Natural killer cell treated with Interleukin-12 subunit alpha and Interleukin-12 subunit beta and Interleukin-15 and Interleukin-18, amount 100 ng/mL, for 72 hours (primary cell): ENCODE data around the gene GALE. TPM values are rescaled to one million over a fixed set of nuclear protein-coding genes. Genes with fewer than 3 reads are reported as not detected.
"Not testable (repeated sequence)": the region's sequence is repeated elsewhere in the genome, so short reads cannot be mapped to it uniquely, and the experiment has no call there.

ENCODE experiments used
- ATAC-seq, 2 donors: fragments of 150-1000 bp; cut with Tn5 transposase in 1 of 2; sonication (Bioruptor Pico), chemical (Tn5 transposase) in 1 of 2; 2 replicates each; pipeline ENCODE4 v1.10.0; 2021
- DNase-seq: peaks from one replicate; pipeline ENCODE4 v3.0.0; 2022; ENCODE audit warnings: low spot score
- H3K27ac Mint-ChIP-seq, 2 donors: 1 replicate in 1 of 2; 2 replicates in 1 of 2; pipeline ENCODE4 v1.8.0; 2022; ENCODE audit warnings: mixed read lengths in 2 of 2, mild to moderate bottlenecking in 1 of 2, moderate library complexity in 1 of 2
- H3K27me3 Mint-ChIP-seq, 2 donors: 1 replicate in 1 of 2; 2 replicates in 1 of 2; pipeline ENCODE4 v1.8.0; 2022; ENCODE audit warnings: mixed read lengths in 2 of 2
- H3K36me3 Mint-ChIP-seq: one replicate; pipeline ENCODE4 v1.8.0; 2022; ENCODE audit warnings: mixed read lengths
- H3K4me1 Mint-ChIP-seq, 2 donors: 1 replicate in 1 of 2; 2 replicates in 1 of 2; pipeline ENCODE4 v1.8.0; 2022; ENCODE audit warnings: low read depth in 2 of 2, mixed read lengths in 2 of 2, mild to moderate bottlenecking in 1 of 2
- H3K4me3 Mint-ChIP-seq: one replicate; pipeline ENCODE4 v1.8.0; 2022; ENCODE audit warnings: mixed read lengths
- H3K9me3 Mint-ChIP-seq: 2 replicates; pipeline ENCODE4 v1.8.0; 2022; ENCODE audit warnings: mixed read lengths
- total RNA-seq, 2 donors: library from RNA; stranded (reverse); gene quantifications; one replicate each; pipeline ENCODE4 v1.2.3, GENCODE V29; 2022

The GALE gene
- total RNA-seq, 2 donors from 2014 or later, result 54.3 to 68.1 TPM

DNA sequence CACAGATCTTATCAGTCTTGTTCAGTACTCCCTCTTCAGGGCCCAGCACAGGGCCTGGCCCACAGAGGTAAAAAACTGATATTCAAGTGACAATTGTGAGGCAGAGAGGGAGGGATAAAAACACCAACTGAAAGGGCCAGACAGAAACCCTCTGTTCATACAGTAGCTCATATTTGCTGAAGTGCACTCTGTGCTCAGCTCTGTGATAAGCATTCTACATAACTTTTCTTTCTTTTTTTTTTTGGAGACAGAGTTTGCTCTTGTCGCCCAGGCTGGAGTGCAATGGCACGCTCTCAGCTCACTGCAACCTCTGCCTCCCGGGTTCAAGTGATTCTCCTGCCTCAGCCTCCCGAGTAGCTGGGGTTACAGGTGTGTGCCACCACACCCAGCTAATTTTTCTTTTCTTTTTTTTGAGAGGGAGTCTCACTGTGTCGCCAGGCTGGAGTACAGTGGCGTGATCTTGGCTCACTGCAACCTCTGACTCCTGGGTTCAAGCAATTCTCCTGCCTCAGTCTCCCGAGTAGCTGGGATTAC lies 2.3 kb upstream of the GALE start:
- not testable (repeated sequence) for H3K4me3 Mint-ChIP-seq, DNase-seq, H3K9me3 Mint-ChIP-seq, H3K36me3 Mint-ChIP-seq, H3K27me3 Mint-ChIP-seq, ATAC-seq
- Mint-ChIP-seq H3K4me1 (peaks cover 9 to 11% of the 10 kb centered on the region in 2 donors), H3K27ac (peak overlapping the region in 1 of 2 donors; percentile 82)

DNA sequence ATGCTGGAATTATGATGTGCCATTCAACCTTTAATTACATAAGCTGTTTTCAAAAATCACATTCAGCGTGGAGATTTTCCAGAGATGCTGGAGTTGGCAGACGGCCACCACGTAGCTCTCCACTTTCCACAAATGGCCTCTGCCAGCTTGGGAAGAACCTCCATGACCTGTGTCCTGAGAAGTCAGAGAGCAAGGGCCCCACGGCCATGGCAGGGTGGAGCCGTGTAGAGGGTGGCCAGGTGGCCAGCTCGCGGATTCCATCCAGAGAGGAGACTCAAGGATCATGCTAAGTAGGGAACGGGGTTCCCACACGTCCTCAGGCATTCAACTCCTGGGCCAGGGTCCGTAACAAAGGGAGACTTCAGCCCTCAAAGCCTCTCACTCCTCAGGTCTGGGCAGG lies 1.3 kb upstream of the GALE start:
- Mint-ChIP-seq H3K9me3 (no peaks in the 10 kb centered on the region), H3K4me1 (peaks cover 9 to 11% of the 10 kb centered on the region in 2 donors), H3K27me3 (no peaks in the 10 kb centered on the region), H3K27ac (peak overlapping the region; percentile 27 to 85), H3K4me3 (peak overlapping the region; percentile 25), H3K36me3 (no peaks in the 10 kb centered on the region)
- DNase-seq, result no peak
- ATAC-seq, result no peak

DNA sequence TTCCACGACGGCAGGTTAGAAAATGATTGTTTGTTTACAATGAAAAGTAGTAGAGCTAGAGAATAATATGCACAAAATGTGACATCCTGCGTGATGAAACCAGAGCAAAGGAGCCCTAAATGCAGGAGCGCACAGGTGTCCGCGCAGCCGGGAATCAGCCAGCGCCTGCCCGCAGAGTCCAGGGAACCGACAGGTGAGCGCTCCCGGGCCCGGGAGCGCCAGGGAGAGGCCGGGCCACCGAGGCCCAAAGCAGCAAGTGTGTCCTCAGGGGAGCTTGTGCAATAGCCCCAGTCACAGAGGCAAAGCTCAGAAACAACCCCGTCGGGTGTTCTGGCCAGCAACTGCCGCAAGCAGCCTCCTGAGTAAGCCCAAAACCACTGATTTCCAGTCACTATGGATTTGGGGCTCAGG lies 789 bp upstream of the GALE start:
- no peaks in the 10 kb centered on the region for H3K36me3 Mint-ChIP-seq
- ATAC-seq, result no peak
- H3K9me3 Mint-ChIP-seq, result no peaks in the 10 kb centered on the region
- peak overlapping the region; percentile 85 to 93 for H3K27ac Mint-ChIP-seq
- DNase-seq, result no peak
- H3K4me1 Mint-ChIP-seq, result peaks cover 9 to 11% of the 10 kb centered on the region in 2 donors
- peak overlapping the region; percentile 95 for H3K4me3 Mint-ChIP-seq
- H3K27me3 Mint-ChIP-seq, result no peaks in the 10 kb centered on the region

DNA sequence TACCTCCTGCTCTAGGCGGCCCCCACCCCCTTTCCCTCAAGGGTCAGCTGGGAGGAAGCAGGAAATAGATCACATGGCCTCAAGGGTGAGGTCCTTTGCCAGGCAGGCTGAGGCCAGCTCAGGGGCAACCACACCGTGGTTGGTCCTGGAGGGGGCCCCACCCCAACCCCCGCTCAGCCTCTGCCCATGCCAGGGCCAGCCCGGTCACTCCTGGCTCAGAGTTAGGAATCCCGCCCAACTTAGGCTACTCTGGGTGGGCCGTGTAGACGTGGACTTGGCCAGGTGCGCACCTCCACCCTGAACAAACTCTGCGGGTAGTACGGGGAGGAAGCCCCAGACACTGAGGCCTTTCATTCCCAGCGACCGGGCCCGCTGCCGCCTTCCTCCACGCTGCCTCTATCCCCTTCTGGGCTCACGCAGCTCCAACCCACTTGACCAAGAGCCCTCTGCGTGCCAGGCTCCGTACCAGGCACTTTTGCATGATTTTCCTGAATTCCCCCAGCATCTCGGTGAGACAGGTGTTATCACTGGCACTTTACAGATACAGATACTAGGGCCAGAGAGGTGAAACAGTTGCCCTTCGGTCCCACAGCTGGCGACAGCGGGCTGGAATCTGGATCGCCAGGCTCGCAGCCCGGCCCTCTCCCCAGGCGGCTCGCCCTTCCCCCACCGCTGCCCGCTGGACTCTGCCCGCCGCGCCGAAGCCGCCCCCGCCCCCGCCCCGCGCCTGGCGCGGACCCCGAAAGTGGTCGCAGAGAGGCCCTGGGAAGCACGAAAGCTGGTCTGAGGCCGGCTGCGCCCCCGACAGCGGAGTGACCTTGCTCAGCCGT lies 769 bp downstream of the GALE start:
- Mint-ChIP-seq H3K36me3 (no peaks in the 10 kb centered on the region), H3K27me3 (no peaks in the 10 kb centered on the region), H3K27ac (peak overlapping the region; percentile 85 to 93), H3K4me1 (peaks cover 9 to 11% of the 10 kb centered on the region in 2 donors), H3K4me3 (peak overlapping the region; percentile 95), H3K9me3 (no peaks in the 10 kb centered on the region)
- ATAC-seq, result peak; percentile 60 to 62
- DNase-seq, result peak; percentile 85

DNA sequence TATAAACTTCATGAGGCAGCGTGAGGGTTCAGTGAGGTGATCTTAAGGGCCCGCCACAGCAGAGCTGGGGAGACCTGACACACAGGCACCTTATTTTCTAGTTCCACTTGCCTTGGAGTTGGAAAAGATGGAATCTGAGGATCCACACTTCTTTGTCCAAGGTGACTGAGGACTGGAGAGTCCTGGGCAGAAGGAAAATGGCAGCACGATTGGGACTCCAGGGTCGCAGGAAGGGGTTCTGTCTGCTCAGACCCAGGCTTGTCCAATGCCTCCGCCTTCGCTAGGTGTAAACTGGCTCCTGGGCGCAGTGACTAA lies 1.3 kb downstream of the GALE start:
- no peaks in the 10 kb centered on the region for H3K27me3 Mint-ChIP-seq
- no peak for ATAC-seq
- no peak for DNase-seq
- H3K36me3 Mint-ChIP-seq, result no peaks in the 10 kb centered on the region
- no peaks in the 10 kb centered on the region for H3K9me3 Mint-ChIP-seq
- H3K4me1 Mint-ChIP-seq, result peaks cover 9 to 11% of the 10 kb centered on the region in 2 donors
- peak overlapping the region; percentile 95 for H3K4me3 Mint-ChIP-seq
- H3K27ac Mint-ChIP-seq, result peak overlapping the region; percentile 85 to 93

DNA sequence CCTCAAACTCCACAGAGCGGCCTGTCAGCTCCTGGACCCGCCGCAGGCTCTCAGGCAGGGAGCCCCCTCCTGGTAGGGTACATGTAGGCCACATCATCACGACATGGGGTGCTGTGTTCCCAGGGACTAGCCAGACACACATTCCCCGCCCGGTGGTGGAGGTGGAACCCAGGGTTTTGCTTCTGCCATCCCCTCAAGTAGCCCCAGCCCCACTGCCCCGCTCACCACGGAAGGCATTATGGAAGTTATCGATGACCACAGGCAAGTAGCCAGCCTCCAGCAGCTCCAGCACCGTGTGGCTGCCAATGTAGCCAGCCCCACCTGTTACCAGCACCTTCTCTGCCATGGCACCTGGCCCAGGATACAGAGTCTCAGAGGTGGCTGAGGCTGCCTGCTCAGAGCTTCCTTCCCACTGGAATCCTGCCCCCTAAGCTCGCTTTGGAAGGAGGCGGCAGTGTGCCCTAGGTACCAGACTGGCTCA lies 1.9 kb downstream of the GALE start:
- Mint-ChIP-seq H3K27me3 (no peaks in the 10 kb centered on the region), H3K27ac (peak overlapping the region; percentile 85 to 93), H3K4me3 (no peak overlapping the region), H3K9me3 (no peaks in the 10 kb centered on the region), H3K4me1 (peaks cover 9 to 11% of the 10 kb centered on the region in 2 donors), H3K36me3 (no peaks in the 10 kb centered on the region)
- DNase-seq (no peak), ATAC-seq (no peak)

DNA sequence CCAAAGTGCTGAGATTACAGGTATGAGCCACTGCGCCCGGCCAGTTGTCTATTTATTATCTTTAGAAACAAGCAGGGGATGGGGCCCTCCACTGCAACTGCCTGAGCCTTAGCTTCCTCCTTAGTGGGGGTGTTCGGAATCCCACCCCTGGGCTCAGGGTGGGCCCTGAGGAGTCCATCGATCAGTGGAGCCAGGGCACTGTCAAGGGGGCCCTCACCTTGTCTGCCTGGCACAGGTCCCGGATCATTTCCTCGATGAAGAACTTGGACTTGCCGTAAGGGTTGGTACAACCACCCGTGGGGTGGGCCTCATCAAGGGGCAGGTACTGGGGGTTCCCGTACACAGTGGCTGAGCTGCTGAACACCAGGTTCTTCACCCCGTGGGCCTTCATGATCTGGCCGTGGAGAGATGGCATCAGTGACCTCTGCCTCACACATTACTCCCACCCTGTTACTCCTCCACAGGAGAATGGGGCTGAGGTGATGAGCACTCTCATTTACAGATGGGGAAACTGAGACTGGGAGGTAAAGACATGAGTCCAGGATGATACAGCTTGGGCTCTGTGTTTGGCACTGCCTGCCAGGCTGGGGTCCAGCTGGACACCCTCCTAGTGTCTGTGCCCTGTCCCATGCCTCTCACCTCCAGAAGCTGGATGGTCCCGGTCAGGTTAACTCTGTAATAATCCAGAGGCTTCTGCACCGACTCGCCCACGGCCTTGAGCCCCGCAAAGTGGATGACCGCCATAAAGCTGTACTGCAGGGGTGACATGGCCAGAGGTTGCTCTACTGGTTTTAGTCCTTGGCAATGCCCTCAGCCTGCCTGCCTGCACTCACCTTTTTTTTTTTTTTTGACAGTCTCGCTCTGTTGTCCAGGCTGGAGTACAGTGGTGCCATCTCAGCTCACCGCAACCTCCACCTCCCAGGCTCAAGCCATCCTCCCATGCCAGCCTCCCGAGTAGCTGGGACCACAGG lies 2.8 kb downstream of the GALE start:
- Mint-ChIP-seq H3K27ac (no peak overlapping the region), H3K9me3 (no peaks in the 10 kb centered on the region)
- no peak for DNase-seq

DNA sequence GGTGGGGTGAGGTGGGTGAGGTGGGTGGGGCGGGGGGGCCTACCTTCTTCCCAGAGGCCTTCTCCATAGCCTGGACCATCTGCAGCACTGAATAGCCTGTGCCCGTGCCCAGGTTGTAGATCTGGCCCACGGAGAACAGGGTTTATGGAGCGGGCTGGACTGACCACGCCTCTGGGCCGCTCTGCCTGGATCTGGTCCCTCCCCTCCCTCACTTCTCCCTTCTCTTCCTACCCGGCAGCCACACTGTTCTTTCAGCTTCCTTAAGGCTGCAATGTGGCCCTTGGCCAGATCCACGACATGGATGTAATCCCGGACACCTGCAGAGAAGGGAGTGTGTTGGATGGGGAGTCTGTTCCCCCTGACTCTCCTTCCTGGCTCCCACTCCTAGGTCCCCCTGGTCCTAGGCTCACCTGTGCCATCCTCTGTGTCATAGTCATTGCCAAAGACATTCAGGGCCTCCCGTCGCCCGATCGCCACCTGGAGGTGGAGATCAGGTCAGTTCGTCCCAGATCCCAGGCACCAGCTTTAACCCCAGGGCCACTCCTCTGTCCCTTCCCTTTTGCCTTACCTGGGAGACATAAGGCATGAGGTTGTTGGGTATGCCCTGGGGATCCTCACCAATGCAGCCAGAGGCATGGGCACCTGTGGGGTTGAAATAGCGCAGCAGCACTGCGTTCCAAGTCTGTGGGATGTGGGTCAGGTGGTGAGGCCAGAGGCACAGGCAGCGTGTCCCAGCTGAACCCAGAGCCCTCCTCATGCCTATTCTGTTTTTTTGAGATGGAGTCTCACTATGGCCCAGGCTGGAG lies 3.9 kb downstream of the GALE start:
- DNase-seq, result no peak
- Mint-ChIP-seq H3K36me3 (no peaks in the 10 kb centered on the region), H3K27me3 (no peaks in the 10 kb centered on the region), H3K4me1 (peaks cover 12 to 16% of the 10 kb centered on the region in 2 donors), H3K4me3 (no peak overlapping the region), H3K27ac (no peak overlapping the region), H3K9me3 (no peaks in the 10 kb centered on the region)
- no peak for ATAC-seq

More for the DNA sequence above, 2.8 kb downstream of the GALE start:
- H3K4me1 Mint-ChIP-seq, result peaks cover 9 to 11% of the 10 kb centered on the region in 2 donors
- no peaks in the 10 kb centered on the region for H3K36me3 Mint-ChIP-seq
- H3K27me3 Mint-ChIP-seq, result no peaks in the 10 kb centered on the region
- H3K4me3 Mint-ChIP-seq, result no peak overlapping the region
- ATAC-seq, result no peak

DNA sequence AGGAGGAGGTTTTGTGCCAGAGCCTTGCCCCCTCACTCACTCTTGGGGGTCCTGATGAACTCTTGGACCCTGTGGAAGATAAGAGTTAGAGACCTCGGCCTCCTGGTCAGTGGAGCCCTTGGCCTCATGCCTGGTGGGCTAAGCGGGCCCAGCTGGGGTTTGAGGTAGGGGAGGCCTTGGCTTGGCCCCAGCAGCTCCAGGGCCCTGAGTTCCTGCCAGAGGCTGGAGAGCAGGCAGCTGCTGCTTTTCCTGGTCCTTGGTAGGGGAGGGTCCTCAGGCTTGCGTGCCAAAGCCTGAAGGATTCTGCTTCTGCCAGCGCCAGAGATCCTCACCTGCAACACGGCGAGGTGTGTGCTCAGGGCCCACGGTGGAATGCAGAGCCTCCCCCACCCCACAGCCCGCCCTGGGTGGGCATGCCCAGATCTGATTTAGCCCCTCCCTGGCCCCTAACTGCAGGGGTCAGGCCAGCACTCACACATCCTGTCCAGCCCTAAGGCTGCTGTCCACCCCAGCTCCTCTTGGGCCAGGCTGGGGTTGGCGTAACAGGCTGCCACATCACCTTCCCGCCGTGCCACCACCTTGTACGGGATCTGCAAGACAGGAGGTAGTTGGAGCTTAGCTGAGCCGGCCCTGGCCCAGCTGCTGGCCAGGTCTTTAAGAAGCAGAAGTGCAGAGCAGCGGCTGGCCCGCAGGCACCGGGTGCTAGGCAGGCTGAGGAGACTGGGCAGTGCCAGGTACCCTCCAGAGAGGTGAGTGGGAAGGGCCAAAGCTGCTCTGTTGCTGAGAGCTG lies 4.7 kb downstream of the GALE start:
- H3K9me3 Mint-ChIP-seq, result no peaks in the 10 kb centered on the region
- H3K27me3 Mint-ChIP-seq, result no peaks in the 10 kb centered on the region
- H3K27ac Mint-ChIP-seq, result no peak overlapping the region
- no peak overlapping the region for H3K4me3 Mint-ChIP-seq
- DNase-seq (no peak), ATAC-seq (no peak)
- no peaks in the 10 kb centered on the region for H3K36me3 Mint-ChIP-seq
- H3K4me1 Mint-ChIP-seq, result peaks cover 13 to 18% of the 10 kb centered on the region in 2 donors

DNA sequence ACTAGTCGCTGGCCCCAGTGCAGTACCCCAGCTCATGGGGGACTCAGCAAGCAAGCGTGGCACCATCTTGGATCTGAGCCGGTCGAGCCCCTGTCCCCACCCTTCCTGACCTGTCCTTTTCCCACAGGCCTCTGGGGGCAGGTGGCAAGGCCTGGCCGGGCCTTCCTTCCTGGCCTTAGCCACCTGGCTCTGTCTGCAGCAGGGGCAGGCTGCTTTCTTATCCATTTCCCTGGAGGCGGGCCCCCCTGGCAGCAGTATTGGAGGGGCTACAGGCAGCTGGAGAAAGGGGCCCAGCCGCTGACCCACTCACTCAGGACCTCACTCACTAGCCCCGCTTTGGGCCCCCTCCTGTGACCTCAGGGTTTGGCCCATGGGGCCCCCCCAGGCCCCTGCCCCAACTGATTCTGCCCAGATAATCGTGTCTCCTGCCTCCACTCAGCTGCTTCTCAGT lies 5.8 kb downstream of the GALE start:
- H3K4me3 Mint-ChIP-seq, H3K9me3 Mint-ChIP-seq, DNase-seq, ATAC-seq, H3K36me3 Mint-ChIP-seq, H3K27me3 Mint-ChIP-seq: not testable (repeated sequence)
- peaks cover 18 to 24% of the 10 kb centered on the region in 2 donors for H3K4me1 Mint-ChIP-seq
- peak overlapping the region in 1 of 2 donors; percentile 16 for H3K27ac Mint-ChIP-seq

DNA sequence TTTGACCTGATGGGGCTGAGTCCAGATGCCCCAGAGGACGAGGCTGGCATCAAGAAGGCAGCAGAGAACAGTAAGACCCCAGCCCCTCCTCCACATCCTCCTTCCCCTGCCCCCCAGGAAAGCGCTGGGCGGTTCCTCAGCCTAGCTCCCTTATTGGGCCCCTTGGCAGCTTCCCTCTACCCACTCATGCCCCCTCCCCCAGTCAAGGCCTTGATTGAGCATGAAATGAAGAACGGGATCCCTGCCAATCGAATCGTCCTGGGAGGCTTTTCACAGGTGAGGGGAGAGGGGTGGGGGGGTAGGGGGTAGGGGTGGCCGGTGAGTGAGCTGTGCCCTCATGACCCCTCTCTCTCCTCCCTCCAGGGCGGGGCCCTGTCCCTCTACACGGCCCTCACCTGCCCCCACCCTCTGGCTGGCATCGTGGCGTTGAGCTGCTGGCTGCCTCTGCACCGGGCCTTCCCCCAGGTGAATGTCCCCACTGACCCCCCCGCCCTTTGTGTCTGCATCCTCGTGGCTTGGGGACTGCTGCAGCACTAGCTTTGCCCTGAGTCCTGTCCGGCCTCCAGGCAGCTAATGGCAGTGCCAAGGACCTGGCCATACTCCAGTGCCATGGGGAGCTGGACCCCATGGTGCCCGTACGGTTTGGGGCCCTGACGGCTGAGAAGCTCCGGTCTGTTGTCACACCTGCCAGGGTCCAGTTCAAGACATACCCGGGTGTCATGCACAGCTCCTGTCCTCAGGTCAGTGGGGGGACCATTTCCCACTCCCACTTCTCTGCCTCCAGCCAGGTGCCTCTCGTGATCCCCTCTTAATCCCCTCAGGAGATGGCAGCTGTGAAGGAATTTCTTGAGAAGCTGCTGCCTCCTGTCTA lies 6.5 kb downstream of the GALE start:
- no peak overlapping the region for H3K4me3 Mint-ChIP-seq

More for the DNA sequence above, 6.5 kb downstream of the GALE start:
- Mint-ChIP-seq H3K9me3 (no peaks in the 10 kb centered on the region), H3K27me3 (no peaks in the 10 kb centered on the region), H3K4me1 (peaks cover 16 to 25% of the 10 kb centered on the region in 2 donors), H3K36me3 (no peaks in the 10 kb centered on the region), H3K27ac (peak overlapping the region in 1 of 2 donors; percentile 16)
- no peak for DNase-seq
- no peak for ATAC-seq
